ENCODE measurements around the gene S100A11. TPM values are rescaled to one million over a fixed set of nuclear protein-coding genes. Genes with fewer than 3 reads are reported as not detected.

Gene S100A11
- total RNA-seq, 1 donor from 2014 or later: 295 TPM

DNA sequence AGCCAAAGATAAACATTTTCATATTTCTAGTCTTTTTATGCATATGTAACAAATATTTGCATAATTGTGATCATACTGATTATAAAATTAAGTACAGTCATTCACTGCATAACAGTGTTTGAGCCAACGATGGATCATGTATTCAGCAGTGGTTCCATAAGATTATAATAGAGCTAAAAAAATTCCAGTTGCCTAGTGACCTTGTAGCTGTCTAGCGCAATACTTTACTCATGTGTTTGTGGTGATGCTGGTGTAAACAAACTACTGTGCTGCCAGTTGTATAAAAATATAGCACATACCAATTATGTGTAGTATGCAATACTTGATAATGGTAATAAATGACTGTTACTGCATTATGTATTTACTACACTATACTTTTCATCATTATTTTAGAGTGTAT is 41.0 kb downstream of the S100A11 start:
- Mint-ChIP-seq H3K36me3 (ENCODE audit: low read depth) (peaks cover 23% of the 10 kb centered on the region), H3K9me3 (no peaks in the 10 kb centered on the region), H3K27me3 (ENCODE audit: low read depth) (peaks cover 8% of the 10 kb centered on the region), H3K27ac (no peak overlapping the region), H3K4me1 (ENCODE audit: low read depth) (peaks cover 31% of the 10 kb centered on the region), H3K4me3 (ENCODE audit: low read depth) (no peak overlapping the region)
- no peak for DNase-seq (ENCODE audit: low spot score)
- intact Hi-C loops (cut with micrococcal nuclease): loop anchor here (2.0 kb wide), 3 partner anchors 39 to 107 kb away; no protein-coding TSS in a partner anchor

DNA sequence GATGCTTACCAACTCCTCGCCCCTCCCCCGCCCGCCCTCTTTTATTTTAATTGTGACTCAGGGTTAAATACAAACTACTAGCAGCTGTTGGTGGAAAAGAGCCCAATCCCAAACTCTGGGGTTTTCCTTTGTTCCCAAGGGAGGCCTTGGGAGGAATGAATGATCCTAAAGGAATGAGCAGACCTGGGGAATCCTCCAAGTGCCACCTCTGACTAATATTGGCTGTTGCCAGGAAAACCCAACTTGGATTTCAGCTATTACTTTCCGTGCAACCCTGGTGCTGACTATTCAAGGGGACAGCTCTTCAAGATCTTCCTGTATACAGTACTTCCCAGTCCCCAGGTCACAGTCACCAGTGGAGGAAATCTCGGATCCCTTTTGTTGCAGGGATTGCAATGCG is 41.8 kb downstream of the S100A11 start:
- intact Hi-C loops (cut with micrococcal nuclease): loop anchor here (1.0 to 5.0 kb wide), 3 partner anchors 27 to 158 kb away; partner anchors contain the start of gene C2CD4D
- Mint-ChIP-seq H3K9me3 (no peaks in the 10 kb centered on the region), H3K27ac (peak overlapping the region; percentile 53), H3K4me1 (ENCODE audit: low read depth) (peaks cover 37% of the 10 kb centered on the region), H3K4me3 (ENCODE audit: low read depth) (peak overlapping the region; percentile 71), H3K36me3 (ENCODE audit: low read depth) (peaks cover 24% of the 10 kb centered on the region), H3K27me3 (ENCODE audit: low read depth) (peaks cover 7% of the 10 kb centered on the region)
- DNase-seq (ENCODE audit: low spot score): no peak

DNA sequence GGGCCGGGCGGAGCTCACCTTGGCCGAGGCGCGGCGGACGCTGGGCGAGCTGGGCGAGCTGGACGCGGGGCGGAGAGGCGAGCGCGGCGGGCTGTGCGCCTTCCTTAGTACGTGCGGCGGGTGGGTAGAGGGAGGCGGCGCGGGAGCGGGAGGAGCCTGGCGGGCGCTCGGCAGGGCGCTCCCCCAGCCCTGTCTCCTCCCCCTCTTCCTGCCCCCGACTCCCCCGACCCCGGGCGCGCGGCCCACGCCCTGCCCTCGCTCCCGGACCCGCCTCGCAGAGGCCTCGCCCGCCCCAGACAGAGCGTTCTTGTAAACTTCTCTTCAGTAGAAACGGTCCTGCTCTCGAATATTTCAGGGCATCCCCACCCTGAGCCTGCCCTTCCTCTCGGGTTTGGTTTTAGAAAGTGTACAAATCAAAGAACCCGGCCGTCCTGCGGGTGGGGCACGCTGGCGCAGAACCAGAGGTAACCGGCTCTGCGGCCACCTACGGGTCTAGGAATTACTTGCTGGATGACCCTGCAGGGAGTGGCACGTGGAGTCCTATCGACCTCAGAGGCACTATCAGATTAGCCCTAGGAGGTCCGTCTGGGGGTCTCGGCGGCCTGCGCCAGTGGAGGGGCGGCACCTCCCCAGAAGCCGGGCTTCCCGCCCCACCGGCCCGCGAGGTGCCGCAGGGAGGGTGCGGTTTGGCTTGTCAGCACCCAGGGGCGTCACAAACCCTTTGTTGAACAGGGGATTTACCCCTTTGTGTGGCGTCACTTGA is 42.9 kb downstream of the S100A11 start, which contains the start of gene S100A10:
Gene S100A10 (minus strand): TSS at position 126 of the 763 bp plus-strand sequence. CDS start 7,629 bp downstream, outside the sequence.
- peak; percentile 80 for DNase-seq (ENCODE audit: low spot score)
- peak within 1 kb of the TSS; percentile 96 for H3K27ac Mint-ChIP-seq
- peaks cover 33% of the 10 kb centered on the region for H3K36me3 Mint-ChIP-seq (ENCODE audit: low read depth)
- intact Hi-C loops (cut with micrococcal nuclease): loop anchor here (1.0 to 5.0 kb wide), 4 partner anchors 9 to 157 kb away; partner anchors contain the start of gene C2CD4D
- H3K4me1 Mint-ChIP-seq (ENCODE audit: low read depth): peaks cover 48% of the 10 kb centered on the region
- H3K9me3 Mint-ChIP-seq: no peaks in the 10 kb centered on the region
- H3K4me3 Mint-ChIP-seq (ENCODE audit: low read depth): peak within 1 kb of the TSS; percentile 96
- no peaks in the 10 kb centered on the region for H3K27me3 Mint-ChIP-seq (ENCODE audit: low read depth)

DNA sequence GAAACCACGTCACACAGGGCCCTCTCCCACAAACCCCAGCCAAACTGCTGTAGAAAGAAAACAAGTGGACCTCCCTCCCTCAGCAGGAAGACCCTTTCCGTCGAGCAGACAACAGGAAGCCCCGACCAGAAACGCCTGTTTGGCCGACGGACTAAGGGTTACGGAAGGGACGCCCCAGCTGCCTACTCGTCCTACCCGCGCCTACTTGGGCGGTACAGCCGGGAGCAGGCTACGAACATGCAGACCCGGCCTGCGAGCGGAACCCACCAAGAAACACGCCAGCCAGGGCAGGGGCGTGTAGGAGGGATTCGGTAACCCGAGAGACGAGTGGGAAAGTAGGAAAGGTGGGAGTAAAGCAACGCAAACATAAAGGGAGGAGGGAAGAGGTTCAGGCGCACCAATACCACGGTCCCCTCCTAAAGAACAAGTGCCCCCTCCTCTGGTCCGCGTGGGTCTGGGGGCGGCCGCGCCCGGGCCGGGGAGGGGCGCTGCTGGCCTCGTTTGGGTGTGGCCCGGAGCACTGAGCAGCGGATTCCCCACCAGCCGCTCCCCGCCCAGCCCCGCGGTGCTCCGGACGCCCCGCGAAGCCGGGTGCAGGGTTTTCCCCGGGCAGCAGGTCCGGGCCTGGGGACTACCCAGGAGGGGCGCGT is 43.6 kb downstream of the S100A11 start:
- H3K4me3 Mint-ChIP-seq (ENCODE audit: low read depth): peak overlapping the region; percentile 96
- H3K9me3 Mint-ChIP-seq: no peaks in the 10 kb centered on the region
- peak; percentile 39 for DNase-seq (ENCODE audit: low spot score)
- H3K4me1 Mint-ChIP-seq (ENCODE audit: low read depth): peaks cover 54% of the 10 kb centered on the region
- intact Hi-C loops (cut with micrococcal nuclease): loop anchor here (1.0 to 5.0 kb wide), 2 partner anchors 8 to 156 kb away; partner anchors contain the start of gene C2CD4D
- H3K36me3 Mint-ChIP-seq (ENCODE audit: low read depth): peaks cover 40% of the 10 kb centered on the region
- peak overlapping the region; percentile 96 for H3K27ac Mint-ChIP-seq
- no peaks in the 10 kb centered on the region for H3K27me3 Mint-ChIP-seq (ENCODE audit: low read depth)

DNA sequence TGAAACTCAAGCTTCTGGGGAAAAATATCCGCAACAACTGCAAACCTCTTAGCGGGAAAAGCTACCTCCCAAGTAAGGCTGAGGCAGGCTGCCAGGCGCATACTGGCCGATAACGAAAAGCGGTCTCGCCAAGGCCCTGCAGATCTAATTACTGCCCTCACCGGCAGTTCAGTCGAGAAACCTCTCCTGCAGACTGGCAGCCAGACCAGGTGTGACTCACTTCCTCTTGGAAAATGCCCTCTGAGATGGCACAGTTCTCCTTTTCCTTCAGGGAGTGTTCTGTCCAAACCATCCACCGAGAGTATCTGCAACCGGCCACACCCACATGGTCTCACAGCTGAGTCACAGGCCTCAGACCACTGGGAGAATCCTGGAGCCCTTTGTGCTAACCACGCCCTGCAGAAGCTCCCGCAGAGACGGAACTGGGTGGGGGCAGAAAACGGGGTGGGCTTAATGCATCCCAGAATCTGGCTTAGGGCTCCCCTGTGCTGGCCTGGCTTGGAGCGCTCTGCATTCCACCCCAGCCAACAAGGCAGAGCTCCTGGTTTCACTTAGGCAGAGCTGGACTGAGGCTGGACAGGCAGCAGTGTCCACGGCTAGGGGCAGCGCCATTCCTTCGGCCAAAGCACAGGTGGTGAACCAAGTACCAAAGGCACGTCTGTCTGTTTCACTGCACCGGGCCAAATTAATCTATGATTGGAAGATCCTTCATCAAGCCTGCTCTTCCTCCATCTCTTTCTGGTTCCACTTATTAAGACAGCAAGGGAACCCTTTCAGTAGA is 44.3 kb downstream of the S100A11 start:
- intact Hi-C loops (cut with micrococcal nuclease): loop anchor here (1.0 to 5.0 kb wide), 2 partner anchors 7 to 155 kb away; partner anchors contain the start of gene C2CD4D
- no peak for DNase-seq (ENCODE audit: low spot score)
- Mint-ChIP-seq H3K4me3 (ENCODE audit: low read depth) (peak overlapping the region; percentile 96), H3K4me1 (ENCODE audit: low read depth) (peaks cover 58% of the 10 kb centered on the region), H3K9me3 (no peaks in the 10 kb centered on the region), H3K27ac (peak overlapping the region; percentile 96), H3K27me3 (ENCODE audit: low read depth) (no peaks in the 10 kb centered on the region), H3K36me3 (ENCODE audit: low read depth) (peaks cover 45% of the 10 kb centered on the region)

DNA sequence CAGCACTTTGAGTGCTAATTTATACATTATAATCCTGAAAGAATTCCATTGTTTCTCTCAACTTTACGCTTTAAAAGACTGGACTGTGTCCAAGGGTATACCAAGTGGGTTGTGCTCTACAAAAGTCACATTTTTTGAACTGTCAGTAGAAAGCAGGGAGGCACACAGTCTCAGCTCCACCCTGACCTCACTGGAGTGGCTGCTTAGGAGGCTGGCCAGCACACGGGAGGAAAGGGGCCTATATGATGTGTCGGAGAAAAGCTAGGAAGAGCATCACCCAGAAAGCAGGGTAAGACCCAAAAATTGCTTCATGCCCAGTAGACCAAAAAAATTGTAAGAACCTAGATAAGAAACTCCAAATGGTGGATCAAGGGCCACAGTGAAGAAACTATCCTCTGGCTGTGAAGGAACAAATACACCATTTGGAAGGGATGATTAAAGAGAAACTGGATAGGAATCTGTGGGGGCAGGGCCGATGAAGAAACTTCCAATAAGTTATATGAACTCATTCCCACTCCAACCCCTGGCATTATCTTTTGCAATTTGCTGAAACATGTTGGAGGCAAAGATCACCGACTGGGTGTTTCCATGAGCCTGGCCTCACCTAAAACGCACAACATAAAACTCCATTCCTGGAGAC is 45.0 kb downstream of the S100A11 start:
- Mint-ChIP-seq H3K27me3 (ENCODE audit: low read depth) (no peaks in the 10 kb centered on the region), H3K9me3 (no peaks in the 10 kb centered on the region), H3K4me3 (ENCODE audit: low read depth) (peak overlapping the region; percentile 96), H3K36me3 (ENCODE audit: low read depth) (peaks cover 48% of the 10 kb centered on the region), H3K4me1 (ENCODE audit: low read depth) (peaks cover 58% of the 10 kb centered on the region), H3K27ac (peak overlapping the region; percentile 39)
- intact Hi-C loops (cut with micrococcal nuclease): loop anchor here (5.0 kb wide), 1 partner anchor 154 kb away; the partner anchor contains the start of gene C2CD4D
- DNase-seq (ENCODE audit: low spot score): no peak

DNA sequence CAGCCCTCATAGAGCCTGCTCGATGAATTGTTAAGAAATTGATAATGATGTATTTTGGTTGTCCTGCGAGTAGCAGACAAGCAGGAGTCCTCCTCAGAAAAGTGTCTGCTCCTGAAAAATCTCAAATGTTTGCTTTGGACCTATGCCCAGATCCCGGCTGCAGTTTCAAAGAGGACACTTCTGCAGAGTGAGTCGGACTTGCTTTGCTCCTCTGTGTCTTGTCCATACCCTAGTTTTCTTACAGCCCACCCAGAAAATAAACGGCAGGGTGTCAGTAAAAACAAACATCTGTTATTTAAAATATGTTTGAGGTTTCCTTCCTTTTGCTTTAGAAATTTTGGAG is 46.0 kb downstream of the S100A11 start:
- H3K27me3 Mint-ChIP-seq (ENCODE audit: low read depth): no peaks in the 10 kb centered on the region
- intact Hi-C loops (cut with micrococcal nuclease): loop anchor here (5.0 kb wide), 1 partner anchor 154 kb away; the partner anchor contains the start of gene C2CD4D
- H3K27ac Mint-ChIP-seq: no peak overlapping the region
- no peak overlapping the region for H3K4me3 Mint-ChIP-seq (ENCODE audit: low read depth)
- no peak for DNase-seq (ENCODE audit: low spot score)
- peaks cover 57% of the 10 kb centered on the region for H3K36me3 Mint-ChIP-seq (ENCODE audit: low read depth)
- H3K9me3 Mint-ChIP-seq: no peaks in the 10 kb centered on the region
- H3K4me1 Mint-ChIP-seq (ENCODE audit: low read depth): peaks cover 65% of the 10 kb centered on the region

DNA sequence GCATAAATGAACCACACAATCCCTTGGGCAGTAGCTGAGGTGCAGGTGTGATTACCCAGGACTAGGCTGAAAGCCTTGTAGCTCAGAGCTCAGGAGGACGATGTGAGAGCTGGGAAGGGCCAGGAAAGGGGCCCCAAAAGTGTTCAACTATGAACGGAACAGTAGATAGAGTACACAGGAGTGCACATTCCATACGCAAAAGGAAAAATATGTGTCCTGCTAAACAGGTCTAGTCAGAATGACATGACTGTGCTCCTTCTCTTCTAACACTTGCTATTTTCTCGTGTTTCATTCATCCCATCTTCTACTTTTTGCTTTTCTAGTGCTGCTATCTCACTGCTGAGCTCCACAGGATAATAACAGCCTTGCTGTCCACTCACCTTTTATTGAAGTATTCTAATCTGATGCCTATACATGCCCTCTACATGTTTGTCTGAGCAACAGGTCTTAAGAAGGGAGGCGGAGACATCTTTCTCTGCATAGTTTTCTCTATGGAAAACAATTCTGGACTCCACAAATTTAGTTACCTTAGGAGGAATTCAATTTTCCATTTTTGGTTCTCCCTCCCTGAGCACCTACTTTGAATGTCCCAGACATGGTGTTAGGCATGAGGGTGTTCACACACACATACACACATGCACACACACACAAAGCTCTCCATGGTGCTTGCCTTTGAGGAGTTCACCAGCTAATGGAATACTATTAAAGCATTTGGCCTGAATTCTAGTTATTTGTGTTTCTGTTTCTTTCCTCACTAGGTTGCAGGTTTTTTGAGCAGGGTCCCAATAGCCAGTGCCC is 46.5 kb downstream of the S100A11 start:
- Mint-ChIP-seq H3K36me3 (ENCODE audit: low read depth) (peaks cover 63% of the 10 kb centered on the region), H3K9me3 (no peaks in the 10 kb centered on the region), H3K27ac (no peak overlapping the region), H3K4me3 (ENCODE audit: low read depth) (no peak overlapping the region), H3K27me3 (ENCODE audit: low read depth) (no peaks in the 10 kb centered on the region), H3K4me1 (ENCODE audit: low read depth) (peaks cover 68% of the 10 kb centered on the region)
- intact Hi-C loops (cut with micrococcal nuclease): loop anchor here (5.0 kb wide), 1 partner anchor 153 kb away; the partner anchor contains the start of gene C2CD4D
- DNase-seq (ENCODE audit: low spot score): no peak

DNA sequence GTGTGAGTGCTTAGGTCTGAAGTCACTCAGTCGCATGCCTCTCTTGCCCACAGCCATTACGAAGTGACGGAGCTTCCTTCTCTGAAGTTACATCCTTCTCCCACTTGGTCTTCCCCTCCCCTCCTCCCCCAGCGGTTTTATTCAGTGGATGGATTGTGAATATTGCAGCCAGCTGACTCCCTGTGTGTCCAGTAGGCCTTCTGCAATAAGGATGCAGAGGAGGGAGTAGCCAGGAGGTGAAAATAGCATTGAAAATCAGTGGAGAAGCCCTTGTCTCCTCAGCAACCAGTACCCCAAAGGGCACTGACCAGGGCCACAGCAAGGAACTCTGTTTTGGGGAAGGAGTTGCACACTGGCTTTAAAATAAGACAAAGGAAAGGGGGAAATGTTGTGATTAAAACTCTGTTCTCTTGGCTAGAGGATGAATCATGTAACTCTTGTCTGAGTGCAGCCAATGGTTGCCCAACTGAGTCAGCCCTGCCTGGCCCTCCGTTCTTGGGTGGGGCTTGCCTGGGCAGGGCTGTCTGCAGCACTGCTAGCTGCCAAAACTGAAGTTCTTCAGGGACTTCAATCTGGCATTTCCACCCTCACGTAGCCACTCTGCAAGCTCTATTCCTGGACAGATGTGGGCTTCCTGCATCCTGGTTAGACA is 47.5 kb downstream of the S100A11 start:
- H3K9me3 Mint-ChIP-seq: no peaks in the 10 kb centered on the region
- peak; percentile 16 for DNase-seq (ENCODE audit: low spot score)
- H3K36me3 Mint-ChIP-seq (ENCODE audit: low read depth): peaks cover 72% of the 10 kb centered on the region
- H3K27me3 Mint-ChIP-seq (ENCODE audit: low read depth): no peaks in the 10 kb centered on the region
- H3K4me1 Mint-ChIP-seq (ENCODE audit: low read depth): peaks cover 73% of the 10 kb centered on the region
- H3K4me3 Mint-ChIP-seq (ENCODE audit: low read depth): no peak overlapping the region
- intact Hi-C loops (cut with micrococcal nuclease): no loop called here
- no peak overlapping the region for H3K27ac Mint-ChIP-seq

DNA sequence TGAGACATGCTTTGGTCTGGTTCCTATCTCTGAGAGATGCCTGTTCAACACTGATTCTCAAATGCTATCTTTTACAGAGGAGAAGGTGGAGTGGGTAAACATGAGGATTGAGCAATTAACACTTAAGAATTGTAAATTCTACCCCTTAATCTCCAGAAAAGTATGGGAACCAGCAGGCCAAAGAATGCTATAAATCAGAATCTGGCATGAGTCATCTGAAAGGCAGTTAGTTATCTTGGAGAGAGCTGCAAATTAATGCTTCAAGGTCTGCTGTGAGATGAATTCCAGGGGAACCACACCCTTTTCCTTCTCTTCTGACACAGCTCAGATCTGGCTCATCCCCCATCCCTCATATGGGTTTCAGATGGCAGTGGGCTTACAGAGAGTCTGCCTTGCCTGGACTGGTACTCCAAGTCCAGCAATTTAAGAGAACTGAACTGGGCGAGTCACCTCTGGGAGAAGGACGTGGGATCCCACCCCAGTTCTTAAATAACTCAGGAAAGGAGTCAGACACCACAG is 48.3 kb downstream of the S100A11 start:
- peaks cover 82% of the 10 kb centered on the region for H3K4me1 Mint-ChIP-seq (ENCODE audit: low read depth)
- peaks cover 79% of the 10 kb centered on the region for H3K36me3 Mint-ChIP-seq (ENCODE audit: low read depth)
- intact Hi-C loops (cut with micrococcal nuclease): no loop called here
- no peak overlapping the region for H3K4me3 Mint-ChIP-seq (ENCODE audit: low read depth)
- DNase-seq (ENCODE audit: low spot score): no peak
- H3K9me3 Mint-ChIP-seq: no peaks in the 10 kb centered on the region
- H3K27ac Mint-ChIP-seq: no peak overlapping the region
- H3K27me3 Mint-ChIP-seq (ENCODE audit: low read depth): no peaks in the 10 kb centered on the region
